Osteocyte (in vitro differentiated cells): Measurements from ENCODE around the gene EIF4A3. TPM values are rescaled to one million over a fixed set of nuclear protein-coding genes. Genes with fewer than 3 reads are reported as not detected.

Experiments
- DNase-seq: peaks from one replicate; pipeline ENCODE4 v3.0.0; 2021; ENCODE audit warnings: mixed read lengths; ENCODE audit not compliant: unreplicated experiment; ENCODE audit errors: extremely low spot score
- H3K27ac Mint-ChIP-seq: one replicate; pipeline ENCODE4 v1.8.0; 2021; ENCODE audit warnings: mild to moderate bottlenecking, mixed read lengths; ENCODE audit not compliant: unreplicated experiment
- H3K27me3 Mint-ChIP-seq: one replicate; pipeline ENCODE4 v1.8.0; 2021; ENCODE audit warnings: mixed read lengths; ENCODE audit not compliant: unreplicated experiment
- H3K36me3 Mint-ChIP-seq: one replicate; pipeline ENCODE4 v1.8.0; 2021; ENCODE audit warnings: mixed read lengths; ENCODE audit not compliant: unreplicated experiment
- H3K4me1 Mint-ChIP-seq: one replicate; pipeline ENCODE4 v1.8.0; 2021; ENCODE audit warnings: mixed read lengths; ENCODE audit not compliant: unreplicated experiment
- H3K4me3 Mint-ChIP-seq: one replicate; pipeline ENCODE4 v1.8.0; 2021; ENCODE audit warnings: mild to moderate bottlenecking, moderate library complexity, mixed read lengths; ENCODE audit not compliant: unreplicated experiment
- H3K9me3 Mint-ChIP-seq: one replicate; pipeline ENCODE4 v1.8.0; 2021; ENCODE audit warnings: mixed read lengths; ENCODE audit not compliant: unreplicated experiment
- CTCF ChIP-seq: fragments of 200-600 bp; sonication (generic); IDR thresholded peaks from 2 replicates; pipeline ENCODE4 v1.5.0; 2021; ENCODE audit warnings: antibody characterized with exemption, mild to moderate bottlenecking, moderate library complexity
- total RNA-seq: library from RNA; stranded (reverse); gene quantifications from 2 replicates; pipeline ENCODE4 v1.2.1, GENCODE V29; 2021

EIF4A3 gene
- total RNA-seq, 1 donor from 2014 or later = 85.7 TPM

DNA sequence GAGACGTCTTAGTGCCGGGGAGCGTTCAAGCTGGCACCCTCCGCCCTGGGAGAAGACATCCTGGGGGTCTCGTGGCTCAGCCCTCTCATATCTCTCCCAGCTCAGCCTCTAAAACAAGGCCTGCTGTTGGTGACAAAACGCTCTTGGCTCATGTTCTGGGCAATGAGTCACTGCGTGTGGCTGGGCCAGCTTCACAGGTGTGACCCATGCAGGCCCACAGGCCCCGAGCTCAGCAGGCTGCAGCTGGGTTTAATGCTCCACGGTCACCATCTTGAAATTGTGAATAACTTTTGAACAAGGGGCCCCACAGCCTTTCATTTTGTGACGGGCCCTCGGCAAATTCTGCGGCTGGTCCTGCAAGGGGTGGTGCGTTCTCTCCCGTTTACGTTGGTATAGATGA is 23.1 kb downstream of the EIF4A3 start:
- Mint-ChIP-seq H3K9me3 (no peaks in the 10 kb centered on the region), H3K4me1 (no peaks in the 10 kb centered on the region), H3K4me3 (no peak overlapping the region), H3K27ac (no peak overlapping the region), H3K36me3 (no peaks in the 10 kb centered on the region), H3K27me3 (peaks cover 17% of the 10 kb centered on the region)
- no peak for DNase-seq
- TF ChIP-seq CTCF = no peak

DNA sequence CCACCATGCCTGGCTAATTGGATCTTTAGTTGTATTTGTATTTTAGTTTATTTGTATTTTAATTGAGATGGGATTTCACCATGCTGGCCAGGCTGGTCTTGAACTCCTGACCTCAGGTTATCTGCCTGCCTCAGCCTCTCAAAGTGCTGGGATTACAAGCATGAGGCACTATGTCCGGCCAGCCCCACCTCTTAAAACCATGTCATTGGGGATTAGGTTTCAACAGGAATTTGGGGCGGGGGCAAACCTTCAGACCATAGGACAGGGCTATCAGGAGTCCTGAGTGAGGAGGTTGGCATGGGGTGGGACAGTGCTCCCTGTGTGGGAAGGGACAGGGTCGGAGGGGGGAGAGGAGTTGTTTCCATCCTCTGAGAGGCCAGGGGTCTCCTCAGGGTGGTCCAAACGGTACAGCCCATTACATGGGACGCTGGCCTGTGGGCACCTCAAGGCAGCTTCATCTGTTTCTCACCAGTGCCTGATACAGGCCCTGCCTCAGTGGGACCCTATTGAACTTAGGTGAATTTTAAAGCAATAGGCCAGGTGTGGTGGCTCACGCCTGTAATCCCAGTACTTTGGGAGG is 23.9 kb downstream of the EIF4A3 start:
- peaks cover 10% of the 10 kb centered on the region for H3K27me3 Mint-ChIP-seq
- no peaks in the 10 kb centered on the region for H3K9me3 Mint-ChIP-seq

DNA sequence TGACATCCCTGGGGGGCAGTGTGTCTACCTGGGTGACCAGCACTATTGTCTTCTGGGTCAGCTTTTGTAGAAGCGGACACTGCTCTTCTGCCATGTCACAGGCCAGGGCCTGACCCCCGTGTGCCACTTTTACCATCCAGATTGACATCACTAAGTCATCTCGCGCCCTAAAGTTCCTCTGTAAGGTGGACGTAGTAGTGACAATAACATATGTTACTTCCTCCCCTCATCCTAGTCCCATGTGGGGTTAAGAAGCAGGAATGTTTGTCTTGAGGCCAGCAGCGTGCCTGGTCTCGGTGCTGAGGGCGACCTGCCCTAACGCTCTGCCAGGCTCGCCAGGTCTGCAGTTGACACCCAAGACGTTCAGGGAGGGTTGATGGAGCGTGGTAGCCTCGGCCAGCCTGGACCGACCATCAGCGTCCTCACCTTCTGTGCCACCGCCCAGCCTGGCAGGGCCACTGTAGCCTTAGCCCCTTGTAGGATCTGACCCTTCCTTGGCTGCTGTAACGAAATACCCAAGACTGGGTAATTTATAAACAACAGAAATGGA is 24.8 kb downstream of the EIF4A3 start:
- Mint-ChIP-seq H3K4me1 (no peaks in the 10 kb centered on the region), H3K9me3 (no peaks in the 10 kb centered on the region), H3K27ac (no peak overlapping the region), H3K27me3 (peaks cover 5% of the 10 kb centered on the region), H3K4me3 (no peak overlapping the region), H3K36me3 (no peaks in the 10 kb centered on the region)
- TF ChIP-seq CTCF = no peak
- no peak for DNase-seq

More for the DNA sequence above, 23.9 kb downstream of the EIF4A3 start:
- Mint-ChIP-seq H3K4me1 (no peaks in the 10 kb centered on the region), H3K4me3 (no peak overlapping the region), H3K36me3 (no peaks in the 10 kb centered on the region), H3K27ac (no peak overlapping the region)
- DNase-seq = no peak
- TF ChIP-seq CTCF = no peak

DNA sequence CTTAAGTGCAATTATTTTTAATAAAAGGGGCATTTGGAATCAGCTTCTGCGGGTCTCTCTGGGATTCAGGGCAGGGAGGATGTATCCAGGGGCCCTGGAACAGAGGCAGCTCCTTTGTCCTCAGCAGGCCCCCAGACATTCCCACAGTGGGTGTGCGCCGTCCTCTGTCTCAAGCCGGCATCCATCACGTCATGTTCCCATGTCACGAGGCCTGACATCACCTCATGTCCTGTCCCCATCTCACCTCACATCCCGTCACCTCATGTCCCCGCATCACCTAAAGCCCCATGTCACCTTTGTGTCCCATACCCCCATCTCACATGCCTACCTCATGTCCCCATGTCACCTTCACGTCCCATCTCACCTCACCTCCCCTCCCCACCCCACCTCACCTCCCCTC is 27.1 kb downstream of the EIF4A3 start:
- H3K4me1 Mint-ChIP-seq = no peaks in the 10 kb centered on the region
- H3K27me3 Mint-ChIP-seq = peaks cover 6% of the 10 kb centered on the region
- DNase-seq = no peak
- H3K27ac Mint-ChIP-seq = no peak overlapping the region
- H3K9me3 Mint-ChIP-seq = peaks cover 6% of the 10 kb centered on the region
- H3K4me3 Mint-ChIP-seq = no peak overlapping the region
- TF ChIP-seq CTCF = no peak
- peaks cover 5% of the 10 kb centered on the region for H3K36me3 Mint-ChIP-seq

- no peaks in the 10 kb centered on the region for H3K4me1 Mint-ChIP-seq
- peaks cover 9% of the 10 kb centered on the region for H3K9me3 Mint-ChIP-seq
- DNase-seq = no peak
- H3K27ac Mint-ChIP-seq = no peak overlapping the region
- no peak for TF ChIP-seq CTCF
- peaks cover 6% of the 10 kb centered on the region for H3K36me3 Mint-ChIP-seq
- no peak overlapping the region for H3K4me3 Mint-ChIP-seq
- peaks cover 11% of the 10 kb centered on the region for H3K27me3 Mint-ChIP-seq
Measured at GRCh38 chr17:80119271-80119791, 27.6 kb downstream of the EIF4A3 start.
